ENCODE measurements around the gene WIZ.

The WIZ gene

DNA sequence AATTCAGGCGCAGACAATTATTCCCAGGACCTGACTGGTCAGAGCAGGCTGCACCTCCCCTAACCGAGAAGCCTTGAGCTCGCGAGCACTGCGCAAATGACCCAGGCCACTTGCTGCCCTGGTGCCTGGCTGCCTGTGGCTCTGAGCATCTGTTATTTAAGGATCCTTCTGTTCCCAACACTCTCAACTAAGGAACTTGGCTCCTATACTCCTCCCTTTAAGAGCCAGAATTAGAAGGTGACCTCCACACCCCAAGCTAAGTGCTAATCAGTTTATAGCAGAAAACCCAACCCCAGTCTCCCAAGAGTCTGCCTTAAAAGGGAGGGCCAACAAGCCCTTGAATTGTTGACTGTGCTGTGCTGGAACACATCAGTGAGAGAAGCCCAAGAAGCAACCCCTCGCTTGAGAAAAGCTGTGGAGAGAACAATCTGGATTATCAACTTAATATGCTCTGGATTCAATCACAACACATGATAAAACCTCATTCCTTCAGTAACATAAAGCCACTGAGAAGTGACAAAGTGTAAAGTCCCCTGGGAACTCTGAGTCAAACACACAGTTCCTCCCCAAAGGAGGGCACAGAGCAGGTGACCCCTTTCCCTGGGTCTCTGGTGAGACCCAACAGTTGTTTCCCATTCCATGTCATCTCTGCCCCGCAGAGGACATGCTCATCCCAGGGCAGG lies 45.5 kb downstream of the WIZ start:
- H3K4me1 ChIP-seq (ENCODE audit: control insufficient read depth in 1 of 2, insufficient read depth in 2 of 2, low read length in 2 of 2) = peaks cover 11 to 12% of the 10 kb centered on the region in 2 donors
- no peak overlapping the region for H3K4me3 ChIP-seq (ENCODE audit: low read depth in 1 of 2, low read length in 2 of 2)
- H3K27ac ChIP-seq (ENCODE audit: low read depth, low read length) = no peak overlapping the region
- H3K9me3 ChIP-seq (ENCODE audit: control insufficient read depth in 1 of 2, low read length in 2 of 2) = no peaks in the 10 kb centered on the region
- peaks cover 45 to 58% of the 10 kb centered on the region in 2 donors for H3K36me3 ChIP-seq (ENCODE audit: control insufficient read depth in 1 of 2, insufficient read depth in 2 of 2, low read length in 2 of 2)
- no peaks in the 10 kb centered on the region for H3K27me3 ChIP-seq (ENCODE audit: control insufficient read depth in 1 of 2, insufficient read depth in 2 of 2, low read length in 2 of 2)
- H3K9ac ChIP-seq (ENCODE audit: low read depth in 1 of 2, low read length in 2 of 2) = no peak overlapping the region

DNA sequence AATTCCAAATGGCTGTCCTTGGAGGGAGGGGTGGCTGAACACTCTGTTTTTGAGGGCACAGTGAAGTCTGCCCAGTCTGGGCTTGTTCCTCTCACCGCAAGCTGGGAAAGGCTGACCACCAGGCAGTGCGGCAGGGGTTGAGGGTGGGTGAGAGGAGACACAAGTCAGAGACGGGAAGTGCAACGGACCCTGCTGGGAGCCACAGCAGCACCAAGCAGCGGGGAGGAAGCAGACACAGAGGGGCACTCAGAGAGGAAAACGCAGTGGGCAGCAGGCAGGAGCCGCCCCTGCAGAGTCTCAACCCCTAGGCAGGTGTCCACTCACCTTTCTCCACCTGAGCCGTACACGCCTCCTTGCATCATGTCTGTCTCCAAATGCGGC lies 46.6 kb downstream of the WIZ start:
- Histone ChIP-seq H3K4me3 (ENCODE audit: low read depth in 1 of 2, low read length in 2 of 2) (no peak overlapping the region), H3K27ac (ENCODE audit: low read depth, low read length) (no peak overlapping the region), H3K27me3 (ENCODE audit: control insufficient read depth in 1 of 2, insufficient read depth in 2 of 2, low read length in 2 of 2) (no peaks in the 10 kb centered on the region), H3K9me3 (ENCODE audit: control insufficient read depth in 1 of 2, low read length in 2 of 2) (no peaks in the 10 kb centered on the region), H3K36me3 (ENCODE audit: control insufficient read depth in 1 of 2, insufficient read depth in 2 of 2, low read length in 2 of 2) (peaks cover 46 to 66% of the 10 kb centered on the region in 2 donors), H3K4me1 (ENCODE audit: control insufficient read depth in 1 of 2, insufficient read depth in 2 of 2, low read length in 2 of 2) (peaks cover 11 to 12% of the 10 kb centered on the region in 2 donors), H3K9ac (ENCODE audit: low read depth in 1 of 2, low read length in 2 of 2) (no peak overlapping the region)

DNA sequence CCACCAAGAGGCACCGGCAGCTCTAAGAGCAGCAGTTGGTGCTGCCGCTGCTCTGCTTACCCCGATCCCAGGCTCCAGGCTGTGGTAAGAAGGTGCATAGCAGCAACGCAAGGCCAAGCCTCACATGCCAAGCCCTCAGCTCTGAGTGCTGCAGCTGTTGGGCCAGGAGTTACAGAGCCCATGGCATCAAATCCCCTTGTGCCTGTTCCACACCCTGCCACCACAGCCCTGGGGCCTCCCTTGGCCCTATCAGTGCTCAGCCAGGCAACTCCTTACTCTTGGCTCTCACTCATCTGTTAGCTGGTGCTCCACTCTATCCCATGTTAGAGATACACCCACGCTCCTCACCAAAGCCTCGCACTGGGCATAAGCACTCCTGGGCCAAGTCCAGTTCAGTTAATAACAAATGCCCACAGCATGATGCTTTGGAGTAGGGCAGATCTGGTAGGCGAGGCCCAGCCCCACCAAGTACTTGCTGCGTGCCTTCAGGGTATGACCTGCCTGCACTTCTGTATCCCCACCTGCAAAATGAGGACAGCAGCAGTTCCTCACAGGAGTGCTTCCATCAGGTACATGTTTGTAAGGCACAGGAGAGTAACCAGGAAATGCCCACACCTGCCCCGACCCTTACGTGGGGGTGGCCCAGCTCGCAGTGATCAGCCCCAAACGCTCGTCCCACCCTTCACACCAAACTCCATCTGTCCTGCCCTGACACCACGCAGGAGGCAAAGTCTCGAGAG lies 47.2 kb downstream of the WIZ start:
- no peaks in the 10 kb centered on the region for H3K9me3 ChIP-seq (ENCODE audit: control insufficient read depth in 1 of 2, low read length in 2 of 2)
- no peak overlapping the region for H3K9ac ChIP-seq (ENCODE audit: low read depth in 1 of 2, low read length in 2 of 2)
- H3K27ac ChIP-seq (ENCODE audit: low read depth, low read length) = no peak overlapping the region
- no peaks in the 10 kb centered on the region for H3K27me3 ChIP-seq (ENCODE audit: control insufficient read depth in 1 of 2, insufficient read depth in 2 of 2, low read length in 2 of 2)
- H3K36me3 ChIP-seq (ENCODE audit: control insufficient read depth in 1 of 2, insufficient read depth in 2 of 2, low read length in 2 of 2) = peaks cover 51 to 72% of the 10 kb centered on the region in 2 donors
- no peak overlapping the region for H3K4me3 ChIP-seq (ENCODE audit: low read depth in 1 of 2, low read length in 2 of 2)
- peaks cover 11 to 12% of the 10 kb centered on the region in 2 donors for H3K4me1 ChIP-seq (ENCODE audit: control insufficient read depth in 1 of 2, insufficient read depth in 2 of 2, low read length in 2 of 2)

DNA sequence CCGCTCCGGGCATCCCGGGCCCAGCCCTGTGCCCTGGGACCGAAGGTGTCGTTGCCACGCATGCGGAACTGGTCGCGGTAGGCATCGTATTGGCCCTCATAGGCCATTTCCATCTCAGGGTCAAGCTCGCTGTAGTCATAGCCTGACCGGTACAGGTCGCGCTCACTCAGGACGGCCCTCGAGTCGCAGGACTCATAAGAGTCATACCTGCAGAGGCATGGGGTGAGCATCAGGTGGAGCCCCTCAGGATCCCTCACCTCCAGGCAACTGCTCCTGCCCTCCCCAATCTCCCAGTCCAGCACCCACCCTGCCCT lies 48.4 kb downstream of the WIZ start:
- Histone ChIP-seq H3K27me3 (ENCODE audit: control insufficient read depth in 1 of 2, insufficient read depth in 2 of 2, low read length in 2 of 2) (no peaks in the 10 kb centered on the region), H3K4me1 (ENCODE audit: control insufficient read depth in 1 of 2, insufficient read depth in 2 of 2, low read length in 2 of 2) (peaks cover 11 to 12% of the 10 kb centered on the region in 2 donors), H3K9me3 (ENCODE audit: control insufficient read depth in 1 of 2, low read length in 2 of 2) (no peaks in the 10 kb centered on the region), H3K36me3 (ENCODE audit: control insufficient read depth in 1 of 2, insufficient read depth in 2 of 2, low read length in 2 of 2) (peaks cover 63 to 84% of the 10 kb centered on the region in 2 donors), H3K9ac (ENCODE audit: low read depth in 1 of 2, low read length in 2 of 2) (no peak overlapping the region), H3K27ac (ENCODE audit: low read depth, low read length) (no peak overlapping the region), H3K4me3 (ENCODE audit: low read depth in 1 of 2, low read length in 2 of 2) (no peak overlapping the region)

DNA sequence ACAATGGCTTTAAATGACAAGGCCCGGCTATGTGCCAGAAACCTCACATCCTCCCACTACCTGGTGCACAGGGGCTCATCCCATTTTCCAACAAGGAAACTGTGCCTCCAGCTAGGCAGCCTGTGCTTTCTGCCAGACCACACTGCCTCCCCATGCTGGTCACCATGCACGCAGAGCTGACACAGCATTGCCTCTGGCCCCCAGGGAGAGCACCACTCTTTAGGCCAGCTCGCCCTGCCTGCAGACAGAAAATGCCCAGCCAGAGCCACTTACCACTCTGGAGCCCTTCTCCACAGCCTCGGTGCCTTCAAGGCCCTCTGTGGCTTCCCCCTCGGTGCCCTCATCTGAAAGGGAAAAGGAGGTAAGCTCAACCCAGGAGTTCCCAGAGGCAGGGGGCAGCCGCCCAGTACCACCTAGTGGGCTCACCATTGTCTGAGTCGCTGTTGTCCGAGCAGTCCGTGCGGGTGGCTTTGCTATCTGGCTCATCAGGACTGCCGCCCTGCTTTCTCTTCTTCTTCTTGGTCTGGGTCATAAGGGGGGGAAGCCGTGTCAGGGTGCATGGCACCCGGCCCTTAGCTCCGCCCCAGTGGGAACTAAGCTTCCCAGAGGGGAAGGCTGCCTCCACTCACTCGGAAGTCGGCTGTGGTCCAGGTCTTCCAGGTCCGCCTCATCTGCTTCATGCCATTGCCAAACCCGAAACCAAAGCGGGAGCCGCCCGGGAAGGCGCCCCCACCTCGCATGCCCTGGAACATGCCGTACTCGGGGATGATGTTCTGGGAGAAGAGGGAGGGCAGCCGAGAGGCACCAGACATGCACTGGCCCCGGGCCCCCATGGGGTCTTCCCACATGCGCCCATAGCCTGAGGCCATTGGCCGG lies 49.0 kb downstream of the WIZ start:
- H3K4me3 ChIP-seq (ENCODE audit: low read depth in 1 of 2, low read length in 2 of 2) = no peak overlapping the region
- H3K9ac ChIP-seq (ENCODE audit: low read depth in 1 of 2, low read length in 2 of 2) = no peak overlapping the region
- no peak overlapping the region for H3K27ac ChIP-seq (ENCODE audit: low read depth, low read length)
- H3K27me3 ChIP-seq (ENCODE audit: control insufficient read depth in 1 of 2, insufficient read depth in 2 of 2, low read length in 2 of 2) = no peaks in the 10 kb centered on the region
- H3K36me3 ChIP-seq (ENCODE audit: control insufficient read depth in 1 of 2, insufficient read depth in 2 of 2, low read length in 2 of 2) = peaks cover 61 to 86% of the 10 kb centered on the region in 2 donors
- H3K4me1 ChIP-seq (ENCODE audit: control insufficient read depth in 1 of 2, insufficient read depth in 2 of 2, low read length in 2 of 2) = peaks cover 11 to 12% of the 10 kb centered on the region in 2 donors
- no peaks in the 10 kb centered on the region for H3K9me3 ChIP-seq (ENCODE audit: control insufficient read depth in 1 of 2, low read length in 2 of 2)

DNA sequence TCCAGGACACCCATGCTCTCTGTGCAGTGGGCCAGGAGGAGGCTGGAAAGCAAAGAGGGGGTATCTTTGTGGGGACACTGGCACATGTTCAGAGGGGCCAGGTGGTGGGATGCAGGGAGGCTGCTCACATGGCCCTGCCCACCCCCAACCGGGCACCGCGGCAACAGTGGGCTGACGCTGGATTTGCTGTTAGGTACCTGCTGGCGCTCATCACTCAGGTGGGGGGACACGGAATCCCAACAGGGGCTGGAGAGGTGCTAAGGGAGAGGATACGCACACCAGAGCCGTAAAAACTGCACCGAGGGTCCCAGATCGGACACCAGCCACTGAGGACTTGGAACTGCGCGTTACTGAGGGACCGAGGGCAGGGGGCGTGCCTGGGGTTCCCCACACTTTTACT lies 50.1 kb downstream of the WIZ start:
- H3K27me3 ChIP-seq (ENCODE audit: control insufficient read depth in 1 of 2, insufficient read depth in 2 of 2, low read length in 2 of 2) = no peaks in the 10 kb centered on the region
- H3K9me3 ChIP-seq (ENCODE audit: control insufficient read depth in 1 of 2, low read length in 2 of 2) = no peaks in the 10 kb centered on the region
- H3K4me3 ChIP-seq (ENCODE audit: low read depth in 1 of 2, low read length in 2 of 2) = no peak overlapping the region
- no peak overlapping the region for H3K27ac ChIP-seq (ENCODE audit: low read depth, low read length)
- peaks cover 61 to 88% of the 10 kb centered on the region in 2 donors for H3K36me3 ChIP-seq (ENCODE audit: control insufficient read depth in 1 of 2, insufficient read depth in 2 of 2, low read length in 2 of 2)
- H3K9ac ChIP-seq (ENCODE audit: low read depth in 1 of 2, low read length in 2 of 2) = no peak overlapping the region
- H3K4me1 ChIP-seq (ENCODE audit: control insufficient read depth in 1 of 2, insufficient read depth in 2 of 2, low read length in 2 of 2) = peaks cover 6 to 8% of the 10 kb centered on the region in 2 donors

DNA sequence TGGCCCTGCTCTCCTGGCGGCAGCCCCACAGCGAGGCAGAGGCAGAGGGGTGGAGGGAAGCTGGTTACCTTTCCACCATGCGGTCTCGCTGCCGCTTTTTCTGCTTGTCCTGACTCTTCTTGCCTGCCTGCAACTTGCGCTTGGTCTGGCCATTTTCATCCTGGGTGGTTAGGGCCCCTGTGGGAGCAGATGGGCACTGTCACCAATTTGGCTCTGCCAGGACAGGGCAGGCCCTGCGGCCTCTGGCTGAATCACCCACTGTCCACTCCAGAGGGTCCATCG lies 50.6 kb downstream of the WIZ start:
- Histone ChIP-seq H3K9ac (ENCODE audit: low read depth in 1 of 2, low read length in 2 of 2) (no peak overlapping the region), H3K9me3 (ENCODE audit: control insufficient read depth in 1 of 2, low read length in 2 of 2) (no peaks in the 10 kb centered on the region), H3K4me1 (ENCODE audit: control insufficient read depth in 1 of 2, insufficient read depth in 2 of 2, low read length in 2 of 2) (peaks cover 3% of the 10 kb centered on the region in 2 donors), H3K27me3 (ENCODE audit: control insufficient read depth in 1 of 2, insufficient read depth in 2 of 2, low read length in 2 of 2) (no peaks in the 10 kb centered on the region), H3K4me3 (ENCODE audit: low read depth in 1 of 2, low read length in 2 of 2) (no peak overlapping the region), H3K27ac (ENCODE audit: low read depth, low read length) (no peak overlapping the region), H3K36me3 (ENCODE audit: control insufficient read depth in 1 of 2, insufficient read depth in 2 of 2, low read length in 2 of 2) (peaks cover 61 to 91% of the 10 kb centered on the region in 2 donors)

DNA sequence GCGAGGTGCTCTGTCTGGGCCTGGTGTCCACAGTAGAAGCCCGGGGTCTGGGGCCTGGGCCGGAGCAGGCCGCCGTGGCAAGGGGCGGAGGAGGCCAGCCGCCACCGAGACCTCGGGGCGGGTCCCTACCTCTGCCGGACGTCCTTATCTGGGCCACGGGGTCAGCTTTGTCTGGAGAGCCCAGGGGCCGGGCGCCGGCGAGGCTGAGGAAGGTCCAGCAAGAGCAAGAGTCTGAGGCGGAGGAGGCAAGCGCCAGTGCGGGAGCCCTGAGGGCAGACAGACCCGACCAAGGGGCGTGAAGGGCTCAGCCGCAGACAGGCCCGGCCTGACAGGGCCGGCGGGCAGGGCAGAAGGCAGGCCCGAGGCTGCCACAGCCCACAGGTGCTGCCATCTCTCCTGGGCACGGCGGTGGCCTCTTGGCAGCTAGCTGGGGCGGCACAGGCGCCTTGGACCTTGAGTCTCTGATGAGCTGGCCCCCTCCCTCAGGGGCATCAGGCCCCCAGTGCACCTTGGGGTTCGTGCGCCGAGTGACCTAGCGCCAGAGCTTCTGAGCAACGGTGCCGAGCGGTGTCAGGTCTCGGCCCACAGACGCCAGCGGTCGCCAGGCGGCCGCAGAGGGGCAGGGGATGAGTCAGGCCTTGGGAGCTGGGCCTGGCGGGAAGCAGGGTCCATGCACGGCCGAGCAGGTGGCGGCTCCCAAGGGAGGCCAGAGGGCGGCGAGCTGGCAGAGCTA lies 51.1 kb downstream of the WIZ start:
- H3K36me3 ChIP-seq (ENCODE audit: control insufficient read depth in 1 of 2, insufficient read depth in 2 of 2, low read length in 2 of 2) = peaks cover 60 to 93% of the 10 kb centered on the region in 2 donors

DNA sequence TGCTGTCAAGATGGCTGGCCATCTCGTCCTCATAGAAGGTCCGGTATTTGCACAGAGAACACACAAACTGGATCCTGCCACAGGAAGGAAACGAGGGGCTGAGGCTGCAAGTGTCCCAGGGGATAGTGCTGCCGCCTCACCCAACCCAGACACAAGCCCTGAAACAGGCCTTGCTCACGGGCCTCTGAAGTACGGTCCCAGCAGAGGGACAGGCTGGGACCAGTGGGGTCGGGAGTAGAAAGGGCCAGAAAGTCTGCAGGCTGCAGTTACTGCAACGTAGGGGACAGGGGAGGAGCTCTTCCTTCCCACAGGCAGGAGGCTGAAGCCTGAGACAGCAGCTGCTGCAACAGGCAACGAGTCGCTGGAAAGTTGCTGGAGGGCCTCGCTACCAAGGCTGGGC lies 52.0 kb downstream of the WIZ start:
- peaks cover 51 to 88% of the 10 kb centered on the region in 2 donors for H3K36me3 ChIP-seq (ENCODE audit: control insufficient read depth in 1 of 2, insufficient read depth in 2 of 2, low read length in 2 of 2)
- no peak overlapping the region for H3K27ac ChIP-seq (ENCODE audit: low read depth, low read length)
- H3K9ac ChIP-seq (ENCODE audit: low read depth in 1 of 2, low read length in 2 of 2) = no peak overlapping the region
- H3K4me1 ChIP-seq (ENCODE audit: control insufficient read depth in 1 of 2, insufficient read depth in 2 of 2, low read length in 2 of 2) = no peaks in the 10 kb centered on the region
- no peaks in the 10 kb centered on the region for H3K27me3 ChIP-seq (ENCODE audit: control insufficient read depth in 1 of 2, insufficient read depth in 2 of 2, low read length in 2 of 2)
- H3K4me3 ChIP-seq (ENCODE audit: low read depth in 1 of 2, low read length in 2 of 2) = no peak overlapping the region
- H3K9me3 ChIP-seq (ENCODE audit: control insufficient read depth in 1 of 2, low read length in 2 of 2) = no peaks in the 10 kb centered on the region

More for the DNA sequence above, 51.1 kb downstream of the WIZ start:
- Histone ChIP-seq H3K9ac (ENCODE audit: low read depth in 1 of 2, low read length in 2 of 2) (no peak overlapping the region), H3K9me3 (ENCODE audit: control insufficient read depth in 1 of 2, low read length in 2 of 2) (no peaks in the 10 kb centered on the region), H3K27me3 (ENCODE audit: control insufficient read depth in 1 of 2, insufficient read depth in 2 of 2, low read length in 2 of 2) (no peaks in the 10 kb centered on the region), H3K27ac (ENCODE audit: low read depth, low read length) (no peak overlapping the region), H3K4me3 (ENCODE audit: low read depth in 1 of 2, low read length in 2 of 2) (no peak overlapping the region), H3K4me1 (ENCODE audit: control insufficient read depth in 1 of 2, insufficient read depth in 2 of 2, low read length in 2 of 2) (no peaks in the 10 kb centered on the region)
